GM19468 (cell line): ENCODE results near the gene RBM28.

Source experiments
- ATAC-seq: cut with Tn5 transposase; IDR thresholded peaks from one replicate; pipeline ENCODE4 v1.9.1; 2021; ENCODE audit warnings: mild to moderate bottlenecking, moderate library complexity, moderate number of reproducible peaks; ENCODE audit not compliant: unreplicated experiment; ENCODE audit errors: extremely low read depth

The RBM28 gene

GRCh38 chr7:128351296-128352152 lies 7.8 kb upstream of the RBM28 start:
- ATAC-seq: no peak

- no peak for ATAC-seq
These were observed 7.1 kb upstream of the RBM28 start for GRCh38 chr7:128350708-128351295.

DNA sequence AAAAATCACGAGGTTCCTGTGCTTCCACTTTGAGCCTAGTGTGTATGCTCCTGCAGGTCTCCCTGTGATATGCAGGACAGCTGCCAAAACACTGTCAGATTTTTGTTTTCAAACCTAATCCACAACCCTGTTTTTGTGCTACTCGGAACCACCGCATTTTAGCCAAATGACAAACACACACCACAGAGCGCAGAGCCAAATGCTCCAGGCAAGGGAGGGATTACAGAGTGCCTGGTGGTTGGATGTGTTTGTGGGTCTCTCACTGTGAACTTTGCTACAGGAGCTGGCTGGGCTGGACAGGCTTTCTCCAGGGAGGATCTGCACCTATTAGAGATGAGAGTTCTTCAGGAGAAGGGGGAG lies 5.7 kb upstream of the RBM28 start:
- no peak for ATAC-seq

DNA sequence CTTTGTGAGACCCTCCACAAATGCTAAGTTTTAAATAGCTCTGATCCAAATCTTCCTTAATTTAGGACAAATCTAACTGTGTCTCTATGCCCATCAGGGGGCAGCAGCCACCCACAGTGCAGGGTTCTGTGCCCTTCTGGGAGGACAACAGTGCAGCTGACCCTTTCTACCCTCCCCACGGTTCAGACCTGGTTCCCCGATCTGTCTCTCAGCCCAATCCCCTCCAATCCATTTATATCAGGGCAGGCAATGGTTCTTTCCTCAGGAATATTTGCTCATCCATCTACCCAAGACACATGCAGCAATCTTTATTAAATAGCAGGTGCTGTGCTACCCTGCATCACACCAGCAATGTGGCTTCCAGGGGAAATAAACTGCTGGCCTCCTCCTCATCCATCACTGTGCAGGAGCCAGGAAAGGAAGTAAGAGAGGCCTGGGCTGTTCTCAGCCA lies 4.0 kb upstream of the RBM28 start:
- ATAC-seq: no peak

GRCh38 chr7:128344431-128344774 lies 695 bp upstream of the RBM28 start:
- ATAC-seq: no peak

DNA sequence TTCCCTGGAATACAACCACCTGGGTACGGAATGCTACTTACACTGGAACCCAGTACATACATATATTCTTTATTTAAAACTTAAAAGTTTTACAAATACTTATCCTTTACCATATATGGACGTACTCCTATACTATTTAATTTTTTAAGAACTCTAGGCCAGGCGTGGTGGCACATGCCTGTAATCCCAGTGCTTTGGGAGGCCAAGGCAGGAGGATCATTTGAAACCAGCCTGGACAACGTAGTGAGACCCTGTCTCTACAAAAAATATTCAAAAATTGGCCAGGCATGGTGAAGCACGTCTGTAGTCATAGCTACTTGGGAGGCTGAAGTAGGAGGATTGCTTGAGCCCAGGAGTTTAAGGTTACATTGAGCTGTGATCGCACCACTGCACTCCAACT lies 2.0 kb downstream of the RBM28 start:
- ATAC-seq: no peak

GRCh38 chr7:128335730-128336129 lies 8.0 kb downstream of the RBM28 start:
- ATAC-seq: no peak

GRCh38 chr7:128324368-128324680 lies 19.4 kb downstream of the RBM28 start:
- ATAC-seq: no peak

DNA sequence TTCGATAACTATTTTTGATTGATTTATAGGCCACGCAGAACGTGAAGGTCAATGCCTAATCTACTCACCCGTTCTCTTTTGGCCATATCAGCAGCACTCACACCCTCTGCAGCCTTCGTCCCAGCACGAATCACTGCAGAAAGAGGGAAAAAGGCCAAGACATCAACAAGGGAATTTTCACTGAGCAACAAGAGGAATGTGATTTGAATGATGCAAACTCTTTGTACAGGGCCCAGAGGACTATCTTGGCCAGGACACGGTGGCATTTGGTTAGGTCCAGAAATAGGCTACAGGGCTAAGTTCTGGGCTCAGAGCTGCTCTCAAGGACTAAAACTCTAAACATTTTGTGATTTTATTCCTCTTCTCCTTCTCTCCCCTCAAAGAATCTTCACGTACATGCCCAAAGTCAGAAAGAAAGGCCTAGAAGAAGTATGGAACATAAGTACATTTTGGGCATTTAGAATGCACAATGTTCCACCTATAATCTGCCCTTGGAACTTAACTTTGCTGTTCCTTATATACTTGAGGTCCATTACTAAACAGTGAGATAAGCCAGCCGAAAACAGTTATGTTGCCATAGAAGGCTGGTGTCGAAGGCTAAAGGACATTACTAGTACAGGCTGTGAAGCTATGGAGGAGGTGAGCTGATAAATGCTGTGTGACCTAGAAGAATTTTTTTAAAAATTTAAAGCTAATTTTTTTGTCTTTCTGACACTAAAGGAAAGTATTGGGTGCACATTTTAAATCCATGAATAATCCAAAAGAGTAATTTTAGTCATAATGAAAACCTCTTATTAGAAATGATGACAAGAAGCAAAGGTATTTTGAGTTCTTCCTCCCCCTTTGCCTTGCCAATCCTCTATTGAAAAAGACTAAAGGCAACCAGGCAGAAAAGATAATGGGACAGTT lies 20.0 kb downstream of the RBM28 start:
- no peak for ATAC-seq

GRCh38 chr7:128323040-128323439 lies 20.7 kb downstream of the RBM28 start:
- no peak for ATAC-seq

DNA sequence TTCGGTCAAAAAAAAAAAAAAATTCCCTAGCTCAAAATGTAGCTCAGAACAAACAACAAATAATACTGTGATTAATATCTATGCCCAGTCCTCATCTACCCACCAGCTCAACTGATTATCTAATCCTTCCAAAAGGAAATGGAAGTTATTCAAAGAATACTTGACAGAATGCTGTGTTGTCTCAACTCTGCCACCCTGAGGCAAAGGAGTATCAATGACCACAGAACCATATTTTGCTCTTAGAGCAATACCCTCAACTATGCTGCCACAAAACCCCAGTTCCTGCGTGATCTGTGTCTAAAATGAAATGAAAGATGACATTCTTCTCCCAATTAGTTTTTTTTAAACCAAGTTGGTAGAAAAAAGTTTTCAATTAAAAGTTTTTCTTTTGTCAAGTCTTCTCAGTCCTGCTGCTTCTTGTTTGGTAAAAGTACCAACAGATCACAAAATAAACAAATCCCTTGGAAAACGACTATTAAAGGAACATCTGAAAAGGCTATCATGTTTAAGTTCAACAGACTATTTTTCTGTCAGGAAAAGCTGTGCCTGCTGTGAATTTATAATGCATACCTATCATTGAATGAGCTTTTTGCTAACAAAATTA lies 21.6 kb downstream of the RBM28 start:
- ATAC-seq: no peak

GRCh38 chr7:128321044-128321422 lies 22.7 kb downstream of the RBM28 start:
- no peak for ATAC-seq

DNA sequence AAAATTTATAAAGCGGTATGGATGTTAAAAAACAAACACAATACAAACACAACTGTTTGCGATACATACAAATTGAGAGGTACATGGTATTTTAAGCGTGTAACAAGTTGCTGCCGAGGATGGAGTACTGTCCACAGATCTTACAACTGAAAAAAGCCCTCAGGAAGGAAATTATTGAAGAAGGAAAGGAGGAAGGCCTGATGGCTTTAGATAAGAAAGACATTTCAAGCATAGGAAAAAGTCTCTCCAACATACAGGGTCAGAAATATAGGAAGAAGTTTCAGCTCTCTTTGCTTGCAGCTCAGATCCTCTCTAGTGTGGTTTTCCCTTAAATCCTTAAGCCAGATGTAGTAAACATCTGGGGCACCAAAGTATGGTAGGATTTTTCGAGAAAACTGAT lies 25.0 kb downstream of the RBM28 start:
- ATAC-seq: no peak

GRCh38 chr7:128311013-128311412 lies 32.7 kb downstream of the RBM28 start:
- ATAC-seq: no peak

DNA sequence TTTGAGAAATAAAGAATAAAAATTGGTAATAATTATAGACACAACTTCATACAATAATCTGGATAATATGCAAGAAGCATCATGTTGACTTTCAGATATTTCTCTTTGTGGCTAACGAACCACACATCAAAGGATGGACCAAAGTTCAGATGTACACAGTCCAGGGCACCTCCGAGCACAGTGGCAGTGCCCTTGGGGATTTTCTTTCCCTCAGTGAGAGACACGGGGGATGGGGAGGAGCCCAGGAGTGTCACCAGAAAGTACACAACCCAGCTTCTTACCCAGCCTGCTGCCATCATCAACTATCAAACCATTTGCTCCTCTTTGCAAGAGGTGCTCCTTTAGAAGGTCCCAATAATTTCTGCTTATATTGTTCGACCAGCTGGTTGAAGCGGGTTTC lies 33.2 kb downstream of the RBM28 start:
- no peak for ATAC-seq

DNA sequence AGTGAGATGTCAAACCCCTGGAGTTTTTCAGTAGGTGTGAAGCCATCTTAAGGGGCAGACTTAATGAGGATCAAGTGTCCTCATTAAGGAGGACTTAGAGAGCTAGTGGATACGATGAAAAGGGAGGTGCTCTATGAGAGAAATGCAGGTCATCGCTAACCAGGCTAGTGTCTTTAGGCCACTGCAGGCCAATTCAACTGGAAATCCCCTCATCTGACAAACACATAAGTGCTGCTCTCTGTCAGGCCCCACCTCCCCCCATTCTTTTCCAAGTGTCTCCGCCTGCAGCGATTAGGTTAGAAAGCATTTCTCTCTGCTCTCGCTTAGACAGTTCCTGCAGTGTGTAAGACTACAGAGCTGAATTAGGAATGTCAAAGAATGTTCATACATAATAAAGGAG lies 33.7 kb downstream of the RBM28 start:
- ATAC-seq: no peak

GRCh38 chr7:128309124-128309523 lies 34.6 kb downstream of the RBM28 start:
- ATAC-seq: no peak

GRCh38 chr7:128307061-128307460 lies 36.6 kb downstream of the RBM28 start:
- ATAC-seq: no peak

DNA sequence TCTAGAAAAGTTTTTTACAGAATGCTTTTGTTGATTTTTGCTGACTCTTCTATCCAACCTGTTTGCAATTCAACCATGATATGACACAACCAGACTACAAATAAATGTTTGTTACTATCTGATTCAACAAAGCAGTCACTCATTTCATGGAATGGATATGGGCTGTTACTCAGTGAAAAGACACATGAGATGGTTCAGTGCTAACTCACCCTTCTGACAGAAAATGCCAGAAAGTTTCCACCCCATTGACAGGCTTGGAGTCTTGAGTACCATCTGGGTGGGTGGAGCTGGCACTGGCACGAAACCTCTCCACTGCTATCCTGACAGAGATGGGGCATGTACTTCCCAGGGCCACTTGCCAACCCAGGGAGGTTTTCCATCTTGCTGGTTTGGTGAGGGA lies 39.5 kb downstream of the RBM28 start:
- ATAC-seq: no peak

DNA sequence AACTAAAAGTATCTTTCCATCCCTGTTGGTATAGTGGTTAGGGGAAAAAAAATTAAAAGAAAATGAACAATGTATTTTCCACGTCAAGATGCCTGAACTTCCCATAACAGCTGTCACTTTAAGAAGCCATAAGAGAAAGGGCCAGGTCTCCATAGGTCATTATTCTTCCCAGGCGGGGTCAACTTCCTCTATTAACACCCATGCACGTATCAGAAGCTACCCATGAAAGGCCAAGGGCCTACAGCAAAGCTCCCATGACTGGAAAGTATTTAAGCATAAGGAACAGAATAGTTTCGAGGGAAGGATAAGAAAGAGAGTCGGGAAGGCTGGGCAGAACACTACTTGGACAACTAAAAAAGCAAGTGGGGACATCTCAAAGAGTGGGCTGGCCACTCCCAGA lies 40.1 kb downstream of the RBM28 start:
- no peak for ATAC-seq

DNA sequence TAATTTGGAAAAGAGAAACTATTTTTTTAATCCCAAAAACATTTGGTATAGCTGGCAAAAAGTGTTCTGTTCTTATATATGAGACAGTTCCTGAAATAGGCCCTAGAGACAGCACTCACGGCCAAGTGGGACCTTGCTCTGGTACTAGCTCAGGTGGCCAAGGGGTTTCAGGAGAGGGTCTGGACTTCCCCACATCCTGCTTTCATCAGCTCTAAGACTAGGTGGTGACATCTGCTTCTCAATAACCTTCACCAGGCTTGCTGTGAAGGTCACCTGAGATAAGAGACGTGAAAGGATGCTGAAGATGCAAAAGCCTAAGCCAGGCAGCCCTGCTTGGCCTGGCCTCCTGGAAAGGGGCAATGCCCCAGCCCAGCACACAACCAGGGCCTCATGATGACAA lies 40.6 kb downstream of the RBM28 start:
- no peak for ATAC-seq
